ENCODE data around the gene C11orf58.

C11orf58 gene

DNA sequence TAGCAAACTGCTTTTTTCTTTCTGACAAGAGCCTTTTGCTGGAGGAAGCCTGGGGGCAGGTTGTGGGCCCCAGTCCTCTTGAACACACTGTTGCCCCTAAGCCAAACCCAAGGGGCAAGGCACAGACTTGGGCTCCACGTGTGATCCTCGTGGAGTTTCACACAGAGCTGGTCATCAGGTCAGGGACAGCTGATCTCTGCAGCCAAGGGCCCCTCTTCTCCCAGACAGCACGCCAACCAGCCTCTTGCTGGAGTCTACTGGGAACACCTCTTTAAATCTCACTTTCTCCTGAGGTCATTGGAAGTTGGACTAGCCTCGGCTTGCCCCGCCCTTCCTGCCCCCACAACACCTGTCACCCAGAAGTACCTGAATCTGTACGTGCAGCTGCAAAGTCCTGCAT, 39.8 kb downstream of the C11orf58 start:
- no peak for DNase-seq (ENCODE audit: low read depth in 1 of 2, low spot score in 1 of 2)
- Histone ChIP-seq H3K4me3 (replicated peaks; ENCODE audit: insufficient read depth, low read length) (no peak overlapping the region), H3K27me3 (ENCODE audit: insufficient read depth, poor library complexity, severe bottlenecking) (no peaks in the 10 kb centered on the region), H3K27ac (replicated peaks) (no peak overlapping the region)
- TF ChIP-seq, protein P1, sequence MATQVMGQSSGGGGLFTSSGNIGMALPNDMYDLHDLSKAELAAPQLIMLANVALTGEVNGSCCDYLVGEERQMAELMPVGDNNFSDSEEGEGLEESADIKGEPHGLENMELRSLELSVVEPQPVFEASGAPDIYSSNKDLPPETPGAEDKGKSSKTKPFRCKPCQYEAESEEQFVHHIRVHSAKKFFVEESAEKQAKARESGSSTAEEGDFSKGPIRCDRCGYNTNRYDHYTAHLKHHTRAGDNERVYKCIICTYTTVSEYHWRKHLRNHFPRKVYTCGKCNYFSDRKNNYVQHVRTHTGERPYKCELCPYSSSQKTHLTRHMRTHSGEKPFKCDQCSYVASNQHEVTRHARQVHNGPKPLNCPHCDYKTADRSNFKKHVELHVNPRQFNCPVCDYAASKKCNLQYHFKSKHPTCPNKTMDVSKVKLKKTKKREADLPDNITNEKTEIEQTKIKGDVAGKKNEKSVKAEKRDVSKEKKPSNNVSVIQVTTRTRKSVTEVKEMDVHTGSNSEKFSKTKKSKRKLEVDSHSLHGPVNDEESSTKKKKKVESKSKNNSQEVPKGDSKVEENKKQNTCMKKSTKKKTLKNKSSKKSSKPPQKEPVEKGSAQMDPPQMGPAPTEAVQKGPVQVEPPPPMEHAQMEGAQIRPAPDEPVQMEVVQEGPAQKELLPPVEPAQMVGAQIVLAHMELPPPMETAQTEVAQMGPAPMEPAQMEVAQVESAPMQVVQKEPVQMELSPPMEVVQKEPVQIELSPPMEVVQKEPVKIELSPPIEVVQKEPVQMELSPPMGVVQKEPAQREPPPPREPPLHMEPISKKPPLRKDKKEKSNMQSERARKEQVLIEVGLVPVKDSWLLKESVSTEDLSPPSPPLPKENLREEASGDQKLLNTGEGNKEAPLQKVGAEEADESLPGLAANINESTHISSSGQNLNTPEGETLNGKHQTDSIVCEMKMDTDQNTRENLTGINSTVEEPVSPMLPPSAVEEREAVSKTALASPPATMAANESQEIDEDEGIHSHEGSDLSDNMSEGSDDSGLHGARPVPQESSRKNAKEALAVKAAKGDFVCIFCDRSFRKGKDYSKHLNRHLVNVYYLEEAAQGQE (IDR thresholded peaks at IDR 0.05; ENCODE audit: insufficient replicate concordance, low read depth) = no peak
- TF ChIP-seq SPI1 (IDR thresholded peaks at IDR 0.05; ENCODE audit: borderline replicate concordance, low read depth) (no peak), GABPA (IDR thresholded peaks at IDR 0.05; ENCODE audit: low read depth) (no peak), POLR2AphosphoS5 (IDR thresholded peaks at IDR 0.05; ENCODE audit: low read depth) (no peak)
- TF ChIP-seq, protein P2, sequence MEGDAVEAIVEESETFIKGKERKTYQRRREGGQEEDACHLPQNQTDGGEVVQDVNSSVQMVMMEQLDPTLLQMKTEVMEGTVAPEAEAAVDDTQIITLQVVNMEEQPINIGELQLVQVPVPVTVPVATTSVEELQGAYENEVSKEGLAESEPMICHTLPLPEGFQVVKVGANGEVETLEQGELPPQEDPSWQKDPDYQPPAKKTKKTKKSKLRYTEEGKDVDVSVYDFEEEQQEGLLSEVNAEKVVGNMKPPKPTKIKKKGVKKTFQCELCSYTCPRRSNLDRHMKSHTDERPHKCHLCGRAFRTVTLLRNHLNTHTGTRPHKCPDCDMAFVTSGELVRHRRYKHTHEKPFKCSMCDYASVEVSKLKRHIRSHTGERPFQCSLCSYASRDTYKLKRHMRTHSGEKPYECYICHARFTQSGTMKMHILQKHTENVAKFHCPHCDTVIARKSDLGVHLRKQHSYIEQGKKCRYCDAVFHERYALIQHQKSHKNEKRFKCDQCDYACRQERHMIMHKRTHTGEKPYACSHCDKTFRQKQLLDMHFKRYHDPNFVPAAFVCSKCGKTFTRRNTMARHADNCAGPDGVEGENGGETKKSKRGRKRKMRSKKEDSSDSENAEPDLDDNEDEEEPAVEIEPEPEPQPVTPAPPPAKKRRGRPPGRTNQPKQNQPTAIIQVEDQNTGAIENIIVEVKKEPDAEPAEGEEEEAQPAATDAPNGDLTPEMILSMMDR (IDR thresholded peaks at IDR 0.05; ENCODE audit: insufficient read depth, low read length) = no peak

DNA sequence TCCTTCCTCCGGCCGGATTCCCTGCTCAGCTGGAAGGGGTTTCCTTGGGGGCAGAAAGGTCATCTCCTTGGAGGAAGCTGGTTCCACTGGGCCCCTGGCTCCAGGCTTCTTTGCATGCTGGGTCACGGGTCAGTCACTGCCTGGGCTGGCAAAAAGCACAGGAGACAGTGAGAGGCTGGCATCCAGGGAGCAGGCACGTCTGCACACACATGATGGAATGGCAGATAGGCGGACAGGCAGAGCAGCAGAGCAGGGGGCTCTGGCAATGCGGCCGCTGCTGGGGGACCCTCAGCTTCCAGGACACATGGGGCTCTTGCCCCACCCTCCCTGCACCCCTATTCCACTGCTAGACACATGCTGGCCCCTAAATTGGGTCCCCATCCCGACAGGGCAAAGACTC, 40.4 kb downstream of the C11orf58 start:
- TF ChIP-seq, protein P1 (IDR thresholded peaks at IDR 0.05; ENCODE audit: insufficient replicate concordance, low read depth) = no peak
- TF ChIP-seq POLR2AphosphoS5 (IDR thresholded peaks at IDR 0.05; ENCODE audit: low read depth) = no peak
- no peak overlapping the region for H3K27ac ChIP-seq (replicated peaks)
- no peak for DNase-seq (ENCODE audit: low read depth in 1 of 2, low spot score in 1 of 2)
- no peak overlapping the region for H3K4me3 ChIP-seq (replicated peaks; ENCODE audit: insufficient read depth, low read length)
- H3K27me3 ChIP-seq (ENCODE audit: insufficient read depth, poor library complexity, severe bottlenecking) = no peaks in the 10 kb centered on the region

DNA sequence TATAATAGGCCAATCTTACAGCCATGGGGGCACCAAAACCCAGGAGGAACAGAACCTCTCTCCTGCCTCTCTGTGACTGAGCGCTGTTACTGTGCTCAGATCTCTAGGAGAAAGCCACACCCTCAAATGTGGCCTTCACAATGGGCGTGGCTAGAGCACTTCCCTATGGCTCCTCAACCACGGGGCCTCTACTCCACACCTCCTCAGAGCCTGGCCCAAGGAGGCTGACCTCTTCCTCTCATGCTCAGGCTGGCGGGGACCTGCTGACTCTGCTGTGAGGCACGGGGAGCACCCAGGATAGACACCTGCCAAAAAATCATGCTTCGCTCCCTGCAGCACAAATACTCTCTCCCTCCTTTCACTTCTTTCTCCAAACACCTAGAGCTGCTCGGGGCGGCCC, 41.0 kb downstream of the C11orf58 start:
- Histone ChIP-seq H3K27me3 (ENCODE audit: insufficient read depth, poor library complexity, severe bottlenecking) (no peaks in the 10 kb centered on the region), H3K27ac (replicated peaks) (no peak overlapping the region), H3K4me3 (replicated peaks; ENCODE audit: insufficient read depth, low read length) (no peak overlapping the region)
- TF ChIP-seq GABPA (IDR thresholded peaks at IDR 0.05; ENCODE audit: low read depth) (no peak), SPI1 (IDR thresholded peaks at IDR 0.05; ENCODE audit: borderline replicate concordance, low read depth) (peak; percentile 85; the same call in 1 of the 2 replicates), POLR2AphosphoS5 (IDR thresholded peaks at IDR 0.05; ENCODE audit: low read depth) (0 out of 2 replicates have a peak, but pooled peaks have one; percentile 26)
- TF ChIP-seq, protein P1 (IDR thresholded peaks at IDR 0.05; ENCODE audit: insufficient replicate concordance, low read depth) = no peak
- TF ChIP-seq, protein P2 (IDR thresholded peaks at IDR 0.05; ENCODE audit: insufficient read depth, low read length) = no peak
- DNase-seq (ENCODE audit: low read depth in 1 of 2, low spot score in 1 of 2) = peak; percentile 57 to 88
